ENCODE data around the gene OLFML2A. TPM values are rescaled to one million over a fixed set of nuclear protein-coding genes. Genes with fewer than 3 reads are reported as not detected.

The OLFML2A gene
- polyA plus RNA-seq, 1 donor from 2014 or later, result 0.15 TPM

- Histone ChIP-seq H3K4me2 (ENCODE audit: low read length) (no peak overlapping the region), H3K4me3 (ENCODE audit: low read length) (no peak overlapping the region), H3K27ac (ENCODE audit: low read length) (no peak overlapping the region), H3F3A (ENCODE audit: insufficient read depth, low read length, poor library complexity, severe bottlenecking) (no peaks in the 10 kb centered on the region), H3K9ac (ENCODE audit: low read length) (no peak overlapping the region), H2AFZ (ENCODE audit: low read depth, low read length) (no peak overlapping the region), H3K9me3 (ENCODE audit: low read length) (no peaks in the 10 kb centered on the region), H3K36me3 (ENCODE audit: insufficient read depth, low read length) (no peaks in the 10 kb centered on the region), H3K79me2 (replicated peaks; ENCODE audit: insufficient read depth, low read length) (peaks cover 53% of the 10 kb centered on the region), H3K27me3 (ENCODE audit: insufficient read depth, low read depth, low read length) (peaks cover 31% of the 10 kb centered on the region), H4K20me1 (ENCODE audit: insufficient read depth) (no peaks in the 10 kb centered on the region), H3K9me2 (ENCODE audit: insufficient read depth, low read length) (no peaks in the 10 kb centered on the region)
- TF ChIP-seq SMC3 (conservative IDR thresholded peaks at IDR 0.05; ENCODE audit: poor library complexity) (no peak), TAF1 (IDR thresholded peaks at IDR 0.05; ENCODE audit: low read depth) (no peak), RAD21 (conservative IDR thresholded peaks at IDR 0.05) (no peak), EZH2 (IDR thresholded peaks at IDR 0.05; ENCODE audit: borderline replicate concordance, insufficient read depth, low read length, poor library complexity, severe bottlenecking) (no peak), POLR2AphosphoS5 (IDR thresholded peaks at IDR 0.05) (no peak), REST (IDR thresholded peaks at IDR 0.05; ENCODE audit: borderline replicate concordance) (no peak), CTCF (IDR thresholded peaks at IDR 0.05; ENCODE audit: poor library complexity, severe bottlenecking) (no peak), EP300 (conservative IDR thresholded peaks at IDR 0.05; ENCODE audit: poor library complexity, severe bottlenecking) (no peak), MXI1 (conservative IDR thresholded peaks at IDR 0.05; ENCODE audit: poor library complexity, severe bottlenecking) (no peak)
These were observed 11.5 kb upstream of the OLFML2A start for GRCh38 chr9:124765439-124765835.

- Histone ChIP-seq H3K27me3 (ENCODE audit: insufficient read depth, low read depth, low read length) (peaks cover 31% of the 10 kb centered on the region), H3K9me2 (ENCODE audit: insufficient read depth, low read length) (no peaks in the 10 kb centered on the region), H3K79me2 (replicated peaks; ENCODE audit: insufficient read depth, low read length) (peaks cover 51% of the 10 kb centered on the region), H4K20me1 (ENCODE audit: insufficient read depth) (no peaks in the 10 kb centered on the region), H3K4me2 (ENCODE audit: low read length) (no peak overlapping the region), H3K27ac (ENCODE audit: low read length) (no peak overlapping the region), H3K9me3 (ENCODE audit: low read length) (no peaks in the 10 kb centered on the region), H3K4me3 (ENCODE audit: low read length) (no peak overlapping the region), H3K36me3 (ENCODE audit: insufficient read depth, low read length) (no peaks in the 10 kb centered on the region), H2AFZ (ENCODE audit: low read depth, low read length) (no peak overlapping the region), H3K9ac (ENCODE audit: low read length) (no peak overlapping the region), H3F3A (ENCODE audit: insufficient read depth, low read length, poor library complexity, severe bottlenecking) (no peaks in the 10 kb centered on the region)
- TF ChIP-seq MXI1 (conservative IDR thresholded peaks at IDR 0.05; ENCODE audit: poor library complexity, severe bottlenecking) (no peak), CTCF (IDR thresholded peaks at IDR 0.05; ENCODE audit: poor library complexity, severe bottlenecking) (no peak), TAF1 (IDR thresholded peaks at IDR 0.05; ENCODE audit: low read depth) (no peak), RAD21 (conservative IDR thresholded peaks at IDR 0.05) (no peak), EZH2 (IDR thresholded peaks at IDR 0.05; ENCODE audit: borderline replicate concordance, insufficient read depth, low read length, poor library complexity, severe bottlenecking) (no peak), REST (IDR thresholded peaks at IDR 0.05; ENCODE audit: borderline replicate concordance) (no peak), EP300 (conservative IDR thresholded peaks at IDR 0.05; ENCODE audit: poor library complexity, severe bottlenecking) (no peak), SMC3 (conservative IDR thresholded peaks at IDR 0.05; ENCODE audit: poor library complexity) (no peak), POLR2AphosphoS5 (IDR thresholded peaks at IDR 0.05) (no peak)
These were observed 10.6 kb upstream of the OLFML2A start for GRCh38 chr9:124766326-124766725.

Data from neural cell (in vitro differentiated cells).